Neuron (in vitro differentiated cells): Measurements from ENCODE around the gene ASXL1.

Experiments used
- H2AFZ ChIP-seq: one replicate; pipeline ENCODE4 v1.6.1; 2013; ENCODE audit warnings: low read depth, mild to moderate bottlenecking, inconsistent platforms, low read length, moderate library complexity
- H3K27me3 ChIP-seq: one replicate; pipeline ENCODE4 v1.6.1; 2013; ENCODE audit warnings: low read length; ENCODE audit not compliant: insufficient read depth
- H3K36me3 ChIP-seq: one replicate; pipeline ENCODE4 v1.6.1; 2013; ENCODE audit warnings: low read length; ENCODE audit not compliant: insufficient read depth
- H3K4me1 ChIP-seq: one replicate; pipeline ENCODE4 v1.6.1; 2013; ENCODE audit warnings: low read length; ENCODE audit not compliant: insufficient read depth
- H3K4me3 ChIP-seq: 2 replicates; pipeline ENCODE4 v1.5.1; 2013; ENCODE audit warnings: mild to moderate bottlenecking, low read length, moderate library complexity
- H3K9me3 ChIP-seq: one replicate; pipeline ENCODE4 v1.6.1; 2013; ENCODE audit warnings: low read length

ASXL1 gene

DNA sequence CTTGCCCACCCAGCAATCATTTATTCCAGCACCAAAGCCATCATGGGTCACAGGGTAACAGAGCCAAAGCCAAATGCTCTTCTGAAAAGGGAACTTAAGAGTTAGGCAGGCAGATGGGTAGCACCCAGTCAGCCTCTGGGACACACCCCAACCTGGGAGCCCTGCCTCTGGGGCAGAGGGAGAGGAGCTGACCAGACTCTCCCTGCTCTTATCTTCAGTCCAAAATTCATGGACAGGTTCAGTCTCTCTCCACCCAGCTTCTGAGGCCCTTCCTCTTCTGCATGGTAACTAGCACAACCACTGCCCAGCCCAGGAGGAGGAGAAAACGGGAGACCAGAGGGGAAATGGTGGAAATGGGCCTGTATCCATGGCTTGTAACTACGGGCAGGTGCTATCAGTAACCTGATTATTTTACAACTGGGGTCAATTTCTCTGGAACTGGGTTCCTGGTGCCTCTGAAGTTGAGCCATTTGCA lies 121.6 kb downstream of the ASXL1 start:
- no peaks in the 10 kb centered on the region for H3K27me3 ChIP-seq
- H3K9me3 ChIP-seq = no peaks in the 10 kb centered on the region
- no peaks in the 10 kb centered on the region for H3K36me3 ChIP-seq
- H3K4me1 ChIP-seq = peaks cover 62% of the 10 kb centered on the region
- no peak overlapping the region for H3K4me3 ChIP-seq
- no peak overlapping the region for H2AFZ ChIP-seq

DNA sequence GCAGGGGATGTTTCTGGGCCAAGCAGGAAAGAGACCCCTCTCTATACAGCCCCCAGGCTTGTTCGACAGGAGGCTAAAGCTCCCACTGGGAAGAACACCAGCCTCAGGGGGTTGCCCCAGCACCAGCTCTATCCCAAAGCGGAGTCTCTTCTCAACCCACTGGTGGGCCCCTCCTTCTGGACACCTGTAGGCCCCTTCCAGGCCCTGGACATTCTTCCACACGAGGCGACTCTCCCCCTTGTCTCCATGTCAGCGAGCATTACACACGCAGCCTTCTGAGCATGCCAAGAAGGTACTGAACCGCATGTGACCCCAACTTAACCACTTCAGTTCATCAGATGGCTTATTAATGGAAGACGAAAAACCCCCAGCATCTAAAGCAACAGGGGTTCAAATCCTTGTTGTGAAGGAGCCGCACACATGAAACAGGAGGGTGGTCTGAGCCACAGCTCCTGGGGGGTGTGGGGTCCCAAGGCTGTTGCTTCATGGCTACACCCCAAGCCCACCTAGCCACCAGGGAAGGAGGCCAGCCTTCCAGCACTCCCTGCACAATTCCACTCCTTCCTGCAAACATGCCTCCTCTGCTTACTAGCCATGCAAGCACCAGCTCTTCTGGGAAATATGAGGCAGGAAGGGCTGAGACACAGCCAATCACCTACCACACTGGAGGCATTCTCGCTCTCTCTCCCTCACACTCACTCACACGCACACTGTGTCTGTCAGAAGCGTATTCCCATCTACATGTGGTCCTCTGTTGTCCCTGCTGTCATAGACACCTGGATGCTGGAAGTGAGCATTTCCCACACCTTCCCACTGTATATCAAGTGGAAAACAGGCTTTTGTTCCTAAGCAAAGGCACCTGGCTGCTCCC lies 122.5 kb downstream of the ASXL1 start:
- H3K4me1 ChIP-seq = peaks cover 60% of the 10 kb centered on the region
- H3K36me3 ChIP-seq = no peaks in the 10 kb centered on the region
- H3K4me3 ChIP-seq = no peak overlapping the region
- H3K9me3 ChIP-seq = no peaks in the 10 kb centered on the region
- no peaks in the 10 kb centered on the region for H3K27me3 ChIP-seq
- H2AFZ ChIP-seq = no peak overlapping the region

DNA sequence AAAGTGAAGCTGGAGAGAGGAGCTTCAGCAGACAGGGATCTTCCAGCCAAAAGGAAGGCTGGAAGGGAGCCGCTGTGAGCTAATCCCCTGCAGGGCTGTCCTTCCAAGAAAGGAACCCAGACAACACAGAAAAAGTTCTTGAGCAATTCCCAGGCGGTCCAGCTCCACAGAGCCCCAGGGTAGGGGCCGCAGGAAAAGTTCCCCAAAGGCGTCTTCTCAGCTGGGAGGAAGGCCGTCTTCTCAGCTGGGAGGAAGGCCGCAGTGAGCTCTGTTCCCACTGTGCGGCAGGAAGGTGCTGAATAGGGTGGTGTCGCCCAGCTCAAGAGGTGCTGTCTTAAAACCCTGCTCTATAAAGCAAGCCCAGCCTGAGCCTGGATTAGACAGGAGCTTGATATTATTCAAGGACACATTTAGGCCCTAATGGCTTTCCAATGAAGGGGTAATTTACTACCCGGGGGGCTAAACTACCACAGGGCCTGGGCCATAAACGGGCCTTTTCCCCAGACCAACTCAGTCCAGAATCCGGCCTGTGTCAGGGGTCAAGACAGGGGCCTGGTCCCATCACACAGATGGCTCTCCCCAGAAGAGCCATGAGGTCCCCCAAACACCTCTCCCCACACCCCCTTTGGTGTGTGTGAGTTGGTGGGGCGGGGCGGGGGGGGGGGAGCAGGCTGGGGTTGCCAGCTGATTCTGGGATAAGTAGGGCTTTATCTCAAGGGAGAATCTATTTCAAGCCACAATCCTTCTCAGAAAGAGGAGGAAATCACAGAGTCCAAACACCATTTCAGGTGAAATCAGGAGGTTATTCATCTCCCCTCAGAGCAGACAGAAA lies 123.4 kb downstream of the ASXL1 start:
- Histone ChIP-seq H3K9me3 (no peaks in the 10 kb centered on the region), H2AFZ (no peak overlapping the region), H3K27me3 (no peaks in the 10 kb centered on the region), H3K4me1 (peaks cover 58% of the 10 kb centered on the region), H3K36me3 (no peaks in the 10 kb centered on the region), H3K4me3 (peak overlapping the region; percentile 84)

DNA sequence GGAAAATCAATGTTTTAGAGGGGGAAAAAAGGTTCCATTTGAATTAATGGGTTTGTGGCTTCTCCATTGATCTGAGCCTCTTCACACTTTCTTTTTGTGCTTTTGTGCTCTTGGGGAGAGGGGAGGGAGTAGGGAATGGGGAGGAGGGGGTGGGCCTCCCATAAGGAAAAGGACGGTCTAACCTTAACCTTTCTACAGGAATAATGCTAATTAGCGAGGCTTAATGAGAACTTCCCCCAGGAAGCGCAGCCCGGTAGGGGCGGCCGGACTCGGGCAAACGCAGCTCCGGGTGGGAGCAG lies 124.0 kb downstream of the ASXL1 start:
- Histone ChIP-seq H3K27me3 (no peaks in the 10 kb centered on the region), H3K9me3 (no peaks in the 10 kb centered on the region), H3K4me1 (peaks cover 52% of the 10 kb centered on the region), H3K4me3 (peak overlapping the region; percentile 84), H3K36me3 (no peaks in the 10 kb centered on the region), H2AFZ (no peak overlapping the region)

DNA sequence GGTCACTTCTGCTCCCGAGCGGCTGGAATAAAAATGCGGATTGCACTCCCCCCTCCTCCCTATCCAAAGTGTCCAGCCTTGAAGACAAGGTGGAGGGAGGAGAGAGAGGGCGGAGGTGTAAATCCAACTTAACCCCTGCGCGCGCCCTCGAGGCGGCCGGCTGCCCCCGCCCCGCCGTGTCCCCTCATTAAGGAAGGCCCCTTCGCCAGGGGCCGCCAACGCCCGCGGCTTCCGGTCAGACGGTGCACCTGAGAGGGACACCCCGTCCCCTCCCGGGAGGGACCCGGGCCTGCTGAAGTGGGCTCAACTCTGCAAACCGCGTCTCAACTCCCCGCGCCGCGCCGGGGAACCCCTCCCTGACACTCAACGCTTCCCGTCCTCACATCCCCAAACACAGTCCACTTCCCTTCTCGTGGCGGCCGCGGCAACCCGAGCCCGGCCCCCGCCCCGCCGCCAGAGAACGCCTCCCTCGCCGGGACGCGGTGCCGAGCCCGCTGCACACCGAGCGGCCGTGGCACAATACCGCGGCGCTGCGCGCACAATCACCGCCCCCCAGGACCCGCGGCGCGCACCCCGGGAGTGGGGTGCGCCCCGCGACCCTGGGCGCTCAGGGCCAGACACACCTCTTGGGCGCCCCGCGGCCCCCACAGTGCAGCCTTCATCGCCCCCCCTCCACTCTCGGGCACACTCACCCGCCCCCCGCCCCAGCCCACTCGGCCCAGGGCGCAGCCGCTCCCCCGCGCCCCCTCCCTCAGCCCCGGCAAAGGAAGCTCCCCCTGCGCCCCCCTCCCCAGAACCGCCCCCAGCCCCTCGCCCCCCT lies 124.5 kb downstream of the ASXL1 start:
- Histone ChIP-seq H3K36me3 (no peaks in the 10 kb centered on the region), H3K4me1 (peaks cover 48% of the 10 kb centered on the region), H3K4me3 (peak overlapping the region; percentile 84), H3K9me3 (no peaks in the 10 kb centered on the region), H2AFZ (no peak overlapping the region), H3K27me3 (no peaks in the 10 kb centered on the region)

DNA sequence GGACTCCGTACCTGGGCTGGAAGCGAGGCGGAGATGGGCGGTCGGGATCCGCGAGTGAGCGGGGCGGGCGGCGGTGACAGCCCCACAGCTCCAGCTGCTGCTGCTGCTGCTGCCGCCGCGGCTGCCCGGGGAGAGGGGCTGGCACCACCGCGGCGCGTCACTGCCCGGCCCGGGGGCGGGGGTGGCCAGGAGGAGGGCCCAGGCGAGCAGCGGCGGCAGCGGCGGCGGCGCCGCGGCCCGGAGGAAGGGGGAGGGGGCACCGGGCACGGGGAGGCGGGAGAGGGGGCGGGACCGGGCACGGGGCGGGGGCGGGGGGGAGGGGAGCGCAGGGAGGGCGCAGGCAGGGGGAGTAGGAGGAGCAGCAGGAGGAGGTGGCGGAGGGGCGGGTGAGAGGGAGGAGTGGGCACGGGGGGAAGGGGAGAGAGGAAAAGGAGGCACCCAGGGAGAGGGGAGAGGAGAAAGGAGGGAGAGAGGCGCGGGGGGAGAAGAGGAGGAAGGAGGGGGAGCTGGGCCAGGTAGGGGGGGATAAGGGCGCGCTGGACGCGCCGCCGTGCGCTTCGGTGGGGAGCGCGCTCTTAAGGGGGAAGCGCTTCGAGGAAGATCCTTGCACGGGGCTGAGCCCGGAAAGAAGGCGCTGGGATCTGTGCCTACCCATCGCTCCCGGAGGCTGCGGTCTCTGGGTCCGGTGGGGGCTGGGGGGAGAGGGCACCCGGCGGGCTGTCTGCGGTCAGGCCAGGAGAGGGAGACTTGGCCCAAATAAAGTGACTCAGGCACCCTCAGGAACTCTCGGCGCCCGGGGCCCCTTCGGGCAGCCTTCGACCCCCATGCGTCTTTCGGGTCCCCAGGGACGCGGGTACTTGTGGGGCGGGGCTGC lies 125.5 kb downstream of the ASXL1 start:
- Histone ChIP-seq H3K4me1 (peaks cover 48% of the 10 kb centered on the region), H3K9me3 (no peaks in the 10 kb centered on the region), H3K36me3 (no peaks in the 10 kb centered on the region), H2AFZ (peak overlapping the region; percentile 37), H3K27me3 (no peaks in the 10 kb centered on the region), H3K4me3 (peak overlapping the region; percentile 84)

DNA sequence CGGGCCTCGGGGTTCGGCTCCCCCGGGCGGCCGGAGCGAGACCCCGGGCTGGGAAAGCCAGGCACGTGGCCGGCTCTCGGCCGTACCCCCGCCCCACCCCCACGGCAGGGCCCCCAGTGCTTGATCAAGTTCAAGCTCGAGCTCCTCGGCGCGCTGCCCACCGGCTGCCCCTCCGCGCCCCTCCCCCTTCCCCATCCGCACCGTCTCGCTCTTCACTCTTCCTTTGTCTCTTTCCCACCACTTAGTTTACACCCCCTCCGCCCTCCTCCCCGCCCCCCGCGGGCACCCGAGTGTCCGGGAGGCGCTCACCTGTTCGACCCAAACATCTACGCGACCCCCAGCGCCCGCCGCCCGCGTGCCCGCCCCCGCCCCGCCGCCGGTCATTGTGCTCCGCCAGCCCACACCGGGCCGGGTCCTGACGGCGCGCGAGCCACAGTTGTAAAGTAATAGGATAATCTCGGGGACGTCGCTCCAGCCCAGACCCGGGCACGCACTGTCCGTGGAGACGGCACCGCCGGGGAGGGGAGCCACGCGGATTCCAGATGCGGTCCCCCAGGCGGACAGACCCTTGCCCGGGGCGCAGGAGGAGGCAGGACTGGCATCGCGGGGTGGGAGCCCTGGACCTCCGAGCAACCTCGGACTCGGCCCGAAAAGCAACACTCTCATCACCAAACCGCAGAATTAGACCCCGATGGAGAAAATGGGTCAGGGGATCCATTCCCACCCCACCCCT lies 126.3 kb downstream of the ASXL1 start:
- Histone ChIP-seq H3K9me3 (no peaks in the 10 kb centered on the region), H3K36me3 (no peaks in the 10 kb centered on the region), H3K27me3 (no peaks in the 10 kb centered on the region), H2AFZ (peak overlapping the region; percentile 39), H3K4me3 (peak overlapping the region; percentile 79), H3K4me1 (peaks cover 41% of the 10 kb centered on the region)

DNA sequence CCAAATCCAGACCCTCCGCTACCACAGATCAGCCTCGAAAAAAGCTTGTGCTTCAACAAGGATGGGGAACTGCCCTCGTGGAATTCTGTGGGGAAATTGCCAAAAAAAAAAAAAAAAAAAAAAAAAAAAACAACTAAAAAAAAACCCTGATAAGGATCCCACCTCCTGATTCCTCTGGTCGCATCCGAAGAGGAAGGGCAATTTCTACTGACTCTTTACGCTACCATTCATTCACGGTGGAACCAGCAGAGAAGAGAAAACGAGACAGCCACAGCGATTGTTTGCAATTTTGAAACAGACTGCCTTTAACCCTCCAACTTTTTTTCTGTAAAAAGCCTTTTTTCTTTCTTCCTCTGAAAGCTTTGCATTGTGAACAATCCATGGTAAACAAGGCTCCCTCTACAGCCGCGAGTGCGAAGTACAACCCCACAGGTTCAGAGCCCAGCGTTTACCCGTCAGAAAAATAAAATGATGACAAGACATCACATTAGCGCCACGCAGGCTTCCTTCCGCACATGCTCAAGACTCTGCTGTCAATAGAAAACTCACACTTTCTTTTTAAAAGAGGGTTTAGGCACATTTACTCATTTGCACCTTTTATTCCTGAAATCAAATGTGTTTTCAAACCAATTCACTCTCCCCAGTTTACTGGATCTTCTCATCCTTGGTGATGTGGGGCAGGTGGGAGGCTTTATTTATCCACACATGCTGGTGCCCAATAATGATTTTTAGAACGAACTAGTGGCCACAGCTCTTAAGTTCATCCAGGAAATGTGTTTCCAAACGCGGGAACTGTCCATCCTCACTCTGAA lies 127.0 kb downstream of the ASXL1 start:
- Histone ChIP-seq H3K27me3 (no peaks in the 10 kb centered on the region), H3K36me3 (no peaks in the 10 kb centered on the region), H3K4me3 (peak overlapping the region; percentile 79), H3K9me3 (no peaks in the 10 kb centered on the region), H3K4me1 (peaks cover 36% of the 10 kb centered on the region), H2AFZ (peak overlapping the region; percentile 39)

DNA sequence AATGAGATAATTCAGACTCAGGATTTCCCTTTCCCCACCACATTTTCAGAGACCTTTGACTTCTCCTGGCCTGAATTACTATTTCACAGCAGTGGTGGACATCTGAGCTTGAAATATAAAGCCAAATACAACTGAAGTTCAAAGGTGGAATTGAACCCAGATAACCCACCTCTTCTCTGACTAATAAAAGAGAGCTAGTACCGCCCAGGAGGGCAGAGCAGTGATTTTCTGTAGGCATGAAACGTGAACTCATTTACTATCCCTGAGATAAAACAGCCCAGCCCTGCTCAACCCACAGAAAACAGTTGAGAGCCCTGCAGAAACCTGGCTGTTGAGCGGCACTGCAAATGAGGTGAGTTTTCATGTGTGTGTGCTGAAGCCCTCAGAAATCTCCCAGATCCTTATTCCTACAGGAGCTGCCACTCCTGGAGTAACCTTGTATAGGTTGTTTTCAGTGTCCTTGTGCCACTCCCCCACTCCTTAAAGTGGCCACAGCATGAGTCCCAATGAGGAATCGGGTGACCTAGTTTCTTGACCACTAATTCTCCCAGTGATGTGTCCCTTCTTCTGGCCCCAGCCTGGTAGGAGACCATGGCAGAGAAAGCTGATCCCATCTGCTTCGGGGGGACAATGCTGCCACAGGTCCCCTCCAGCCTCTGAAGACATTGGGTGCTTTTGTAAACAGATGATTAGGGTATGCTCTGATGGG lies 127.8 kb downstream of the ASXL1 start:
- Histone ChIP-seq H3K36me3 (no peaks in the 10 kb centered on the region), H3K4me1 (peaks cover 29% of the 10 kb centered on the region), H3K27me3 (no peaks in the 10 kb centered on the region), H3K9me3 (no peaks in the 10 kb centered on the region), H3K4me3 (no peak overlapping the region), H2AFZ (no peak overlapping the region)

DNA sequence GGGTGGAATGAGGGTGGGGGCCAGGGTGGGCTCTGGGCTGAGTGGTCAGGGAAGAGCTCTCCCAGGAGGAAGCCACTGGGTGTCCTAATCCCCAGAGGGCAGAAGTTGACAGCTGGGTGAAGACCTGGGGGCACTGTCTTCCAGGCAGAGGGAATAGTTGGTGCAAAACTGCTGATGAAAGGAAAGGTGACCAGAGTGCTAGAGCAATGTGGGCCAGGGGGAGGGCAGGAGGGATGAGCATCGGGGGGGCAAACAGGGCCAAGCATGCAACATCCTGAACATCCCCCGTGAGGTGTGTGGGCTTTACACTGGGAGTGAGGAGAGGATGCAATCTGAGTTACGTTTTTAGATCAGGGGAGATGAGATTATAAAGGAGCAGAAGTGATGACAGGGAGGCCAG lies 129.2 kb downstream of the ASXL1 start:
- peaks cover 15% of the 10 kb centered on the region for H3K4me1 ChIP-seq

More for the DNA sequence above, 129.2 kb downstream of the ASXL1 start:
- Histone ChIP-seq H3K36me3 (no peaks in the 10 kb centered on the region), H3K9me3 (no peaks in the 10 kb centered on the region), H3K27me3 (no peaks in the 10 kb centered on the region), H2AFZ (no peak overlapping the region), H3K4me3 (no peak overlapping the region)
